Effector CD8-positive, alpha-beta T cell (primary cell): ENCODE data around the gene HS3ST4.

ENCODE experiments used
- DNase-seq: peaks from one replicate; lab custom pipeline; 2025; lab: John Stamatoyannopoulos, UW

HS3ST4 gene

DNA sequence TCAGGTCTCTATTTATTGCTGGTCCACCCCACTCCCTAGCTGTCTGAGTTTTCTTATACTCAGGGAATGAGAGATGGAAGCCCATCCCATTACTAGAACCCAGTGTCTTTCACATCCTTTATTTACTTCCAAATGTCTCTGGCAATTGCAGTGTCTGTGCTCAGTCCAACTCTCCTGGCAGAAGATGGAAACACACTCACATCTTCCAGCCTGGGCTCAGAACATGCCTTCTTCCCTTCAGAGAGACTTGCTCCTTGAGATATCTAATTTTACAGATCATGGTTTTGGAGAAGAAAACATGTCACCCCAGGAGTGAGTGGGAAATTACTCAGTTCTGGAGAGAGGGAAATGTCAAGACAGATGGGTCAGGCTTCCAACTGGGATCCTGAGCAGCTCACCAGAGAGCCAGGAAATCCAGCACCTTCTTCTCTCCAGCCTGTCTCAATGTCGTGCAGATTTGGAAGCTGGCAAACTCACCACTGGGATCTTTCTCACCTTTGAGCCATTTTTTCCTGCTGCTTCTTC is 494.4 kb downstream of the HS3ST4 start:
- no peak for DNase-seq
